ENCODE data around the gene DICER1.

DNA sequence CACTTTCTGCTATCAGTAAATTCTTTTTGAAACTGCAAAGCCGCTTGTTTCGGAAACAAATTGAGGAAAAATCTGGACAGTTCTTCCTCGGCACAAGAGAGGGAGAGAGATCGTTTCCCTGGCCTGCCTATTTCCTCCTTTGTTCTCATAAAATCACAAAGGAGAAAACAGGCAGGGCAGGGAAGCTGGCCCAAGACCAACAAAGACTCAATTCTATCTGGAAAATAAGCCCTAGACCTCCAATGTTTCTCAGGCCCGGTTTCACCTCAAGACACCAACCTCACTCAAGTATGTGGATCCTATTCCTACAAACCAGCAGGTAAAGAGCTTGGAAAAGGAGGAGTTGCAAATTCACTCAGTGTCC, 19.5 kb downstream of the DICER1 start:
- TF ChIP-seq, protein P1, sequence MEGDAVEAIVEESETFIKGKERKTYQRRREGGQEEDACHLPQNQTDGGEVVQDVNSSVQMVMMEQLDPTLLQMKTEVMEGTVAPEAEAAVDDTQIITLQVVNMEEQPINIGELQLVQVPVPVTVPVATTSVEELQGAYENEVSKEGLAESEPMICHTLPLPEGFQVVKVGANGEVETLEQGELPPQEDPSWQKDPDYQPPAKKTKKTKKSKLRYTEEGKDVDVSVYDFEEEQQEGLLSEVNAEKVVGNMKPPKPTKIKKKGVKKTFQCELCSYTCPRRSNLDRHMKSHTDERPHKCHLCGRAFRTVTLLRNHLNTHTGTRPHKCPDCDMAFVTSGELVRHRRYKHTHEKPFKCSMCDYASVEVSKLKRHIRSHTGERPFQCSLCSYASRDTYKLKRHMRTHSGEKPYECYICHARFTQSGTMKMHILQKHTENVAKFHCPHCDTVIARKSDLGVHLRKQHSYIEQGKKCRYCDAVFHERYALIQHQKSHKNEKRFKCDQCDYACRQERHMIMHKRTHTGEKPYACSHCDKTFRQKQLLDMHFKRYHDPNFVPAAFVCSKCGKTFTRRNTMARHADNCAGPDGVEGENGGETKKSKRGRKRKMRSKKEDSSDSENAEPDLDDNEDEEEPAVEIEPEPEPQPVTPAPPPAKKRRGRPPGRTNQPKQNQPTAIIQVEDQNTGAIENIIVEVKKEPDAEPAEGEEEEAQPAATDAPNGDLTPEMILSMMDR (IDR thresholded peaks at IDR 0.05), result no peak
- no peak for TF ChIP-seq POLR2A (IDR thresholded peaks at IDR 0.05)

All from heart left ventricle (tissue), 13 donors.